Non-pigmented ciliary epithelial cell (primary cell): ENCODE measurements around the gene PSG4.
"Not testable (repeated sequence)": the region's sequence is repeated elsewhere in the genome, so short reads cannot be mapped to it uniquely, and the experiment has no call there.

Experiments
- DNase-seq: peaks from one replicate; pipeline ENCODE4 v3.0.0-alpha.2; 2010; ENCODE audit warnings: low read depth

PSG4 gene

DNA sequence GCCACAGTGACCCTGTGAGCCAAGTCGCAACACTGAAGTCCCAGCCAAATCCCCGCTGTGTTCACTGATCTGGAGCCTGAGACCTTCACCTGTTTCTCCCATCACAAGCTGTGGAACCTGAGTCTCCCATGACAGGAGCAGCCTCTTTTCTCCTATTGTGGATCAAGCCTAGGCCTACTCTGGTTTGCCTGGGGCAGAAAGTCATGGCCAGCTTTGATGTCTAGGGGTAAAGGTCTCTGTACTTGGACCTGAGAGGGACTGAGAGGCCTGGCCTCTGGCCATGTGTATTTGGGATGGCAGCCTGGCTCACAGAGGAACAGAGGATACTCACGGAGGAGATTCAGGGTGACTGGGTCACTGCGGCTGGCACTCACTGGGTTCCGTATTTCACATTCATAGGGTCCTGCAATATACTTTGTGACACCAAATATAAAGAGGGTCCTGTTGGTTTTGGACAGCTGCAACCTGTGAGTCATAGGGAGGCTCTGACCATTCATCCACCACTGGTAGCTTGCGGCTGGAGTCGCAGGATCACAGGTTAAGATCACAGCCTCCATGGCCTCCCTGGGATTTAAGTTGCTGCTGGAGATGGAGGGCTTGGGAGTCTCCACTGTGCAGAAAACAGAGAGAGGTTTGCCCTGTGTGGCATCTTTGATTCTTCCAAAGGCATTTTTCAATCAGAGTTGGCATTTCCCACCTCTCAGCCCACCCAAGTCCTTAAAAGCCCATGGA, 7.6 kb downstream of the PSG4 start:
- DNase-seq = not testable (repeated sequence)

DNA sequence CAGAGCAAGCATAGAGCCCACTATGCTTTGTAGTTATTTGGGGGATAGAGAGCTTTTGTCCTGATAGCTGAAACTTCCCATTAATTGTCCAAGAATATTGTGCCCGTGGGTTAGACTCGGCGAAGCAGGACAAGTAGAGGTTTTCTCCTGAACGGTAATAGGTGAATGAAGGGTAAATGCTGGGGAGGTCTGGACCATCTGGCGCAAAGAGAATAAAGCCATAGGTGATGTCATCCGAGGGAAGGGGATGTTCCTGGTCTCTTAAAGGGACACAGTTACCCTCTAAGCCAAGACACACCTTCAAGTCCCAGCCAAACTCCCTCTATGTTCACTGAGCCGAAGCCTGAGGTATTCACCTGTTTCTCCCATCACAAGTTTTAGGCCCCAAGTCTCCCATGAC, 11.0 kb downstream of the PSG4 start:
- DNase-seq = not testable (repeated sequence)

GRCh38 chr19:43192381-43193155, 12.9 kb downstream of the PSG4 start:
- DNase-seq = not testable (repeated sequence)

- not testable (repeated sequence) for DNase-seq
These were observed 17.3 kb downstream of the PSG4 start for GRCh38 chr19:43188092-43188491.

GRCh38 chr19:43186311-43186935, 19.0 kb downstream of the PSG4 start, which contains the start of gene PSG5:
Gene PSG5, minus strand, starts transcription at chr19:43186536. Its CDS starts 131 bp downstream, at chr19:43186405.
- DNase-seq = not testable (repeated sequence)

- peak; percentile 77 for DNase-seq
These were observed 23.3 kb downstream of the PSG4 start for GRCh38 chr19:43181869-43182771.

DNA sequence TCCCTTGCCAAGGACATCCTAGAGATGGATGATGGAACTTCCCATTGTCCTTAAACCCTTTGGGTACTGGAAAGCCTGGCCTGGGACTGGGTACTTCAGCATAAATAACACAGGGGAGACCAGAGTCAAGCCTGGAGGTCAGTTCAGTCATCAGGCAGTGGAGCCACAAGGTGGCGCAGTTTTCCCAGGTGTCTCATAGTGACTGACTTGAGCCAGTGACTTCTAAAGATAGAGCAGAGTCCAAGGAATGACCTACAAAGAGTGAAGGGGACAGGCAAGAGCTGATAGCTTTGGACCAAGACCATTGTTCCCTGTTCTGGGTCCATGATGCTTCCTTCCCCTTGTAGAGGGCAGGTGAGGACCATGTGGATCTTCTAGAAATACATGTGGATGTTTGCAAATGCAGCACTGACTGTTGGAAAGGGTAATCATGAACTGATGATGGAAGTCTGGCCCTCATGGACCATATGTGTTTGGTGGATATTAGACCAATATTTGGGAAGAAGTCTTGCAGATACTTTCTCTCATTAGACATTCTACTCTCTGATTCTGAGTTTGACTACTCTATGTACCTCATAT, 25.8 kb downstream of the PSG4 start:
- not testable (repeated sequence) for DNase-seq

DNA sequence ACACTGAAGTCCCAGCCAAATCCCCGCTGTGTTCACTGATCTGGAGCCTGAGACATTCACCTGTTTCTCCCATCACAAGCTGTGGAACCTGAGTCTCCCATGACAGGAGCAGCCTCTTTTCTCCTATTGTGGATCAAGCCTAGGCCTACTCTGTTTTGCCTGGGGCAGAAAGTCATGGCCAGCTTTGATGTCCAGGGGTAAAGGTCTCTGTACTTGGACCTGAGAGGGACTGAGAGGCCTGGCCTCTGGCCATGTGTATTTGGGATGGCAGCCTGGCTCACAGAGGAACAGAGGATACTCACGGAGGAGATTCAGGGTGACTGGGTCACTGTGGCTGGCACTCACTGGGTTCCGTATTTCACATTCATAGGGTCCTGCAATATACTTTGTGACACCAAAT, 26.9 kb downstream of the PSG4 start:
- not testable (repeated sequence) for DNase-seq

- not testable (repeated sequence) for DNase-seq
These were observed 39.5 kb downstream of the PSG4 start for GRCh38 chr19:43165906-43166305.

GRCh38 chr19:43163135-43163534, 42.3 kb downstream of the PSG4 start:
- not testable (repeated sequence) for DNase-seq

DNA sequence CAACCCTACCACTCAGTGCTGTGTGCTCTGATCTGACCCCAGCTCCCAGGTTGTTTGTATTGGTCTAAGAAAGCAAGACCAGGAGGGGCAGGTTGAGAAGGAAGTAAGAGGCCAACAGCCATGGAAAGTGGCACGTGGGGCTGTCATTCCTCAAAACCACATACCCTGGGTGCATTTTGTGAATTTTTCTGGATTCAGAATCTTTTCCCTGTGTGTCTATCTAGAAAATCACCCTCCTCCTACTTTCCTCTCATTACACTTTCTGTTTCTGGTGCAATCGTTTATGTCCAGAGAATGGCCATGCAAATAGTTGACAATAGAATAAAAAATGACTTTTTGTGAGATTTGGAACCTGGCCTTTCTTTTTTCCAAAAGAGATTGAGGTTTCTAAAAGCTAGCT, 43.2 kb downstream of the PSG4 start:
- not testable (repeated sequence) for DNase-seq

DNA sequence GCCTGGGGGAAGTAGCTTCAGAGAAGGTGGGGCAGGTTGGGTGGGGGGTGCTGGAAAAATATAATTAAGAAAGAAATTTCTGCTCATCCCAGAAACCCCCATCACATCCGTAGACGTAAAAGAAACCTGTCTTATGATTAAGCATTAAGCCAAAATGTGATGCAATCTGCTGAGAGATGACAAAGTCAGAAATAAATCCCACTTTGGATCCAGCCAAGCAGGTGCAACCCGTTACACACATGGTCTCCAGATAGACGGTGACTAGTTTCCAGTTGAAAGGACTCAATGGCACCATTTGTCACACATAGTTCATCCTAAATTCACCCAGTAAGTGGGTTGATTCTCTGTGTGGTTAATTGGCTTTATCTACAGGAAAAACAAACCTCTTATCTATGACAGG, 53.2 kb downstream of the PSG4 start:
- no peak for DNase-seq

DNA sequence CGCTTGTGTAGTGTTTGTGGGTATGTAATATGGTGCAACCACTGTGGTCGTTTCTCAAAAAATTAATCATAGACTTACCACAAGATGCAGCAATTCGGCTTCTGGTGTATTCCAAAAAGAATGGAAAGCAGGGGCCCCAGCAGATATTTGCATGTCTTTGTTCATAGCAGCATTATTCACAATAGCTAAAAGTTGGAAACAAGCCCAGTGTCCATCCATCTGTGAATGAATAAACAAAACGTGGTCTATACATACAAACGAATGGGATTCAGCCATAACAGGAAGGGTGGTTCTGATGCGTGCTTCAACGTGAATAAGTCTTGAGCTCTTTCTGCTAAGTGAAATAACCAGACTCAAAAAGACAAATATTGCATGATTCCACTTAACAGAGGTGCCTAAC, 55.6 kb downstream of the PSG4 start:
- DNase-seq = peak; percentile 76

- DNase-seq = peak; percentile 89
These were observed 57.2 kb downstream of the PSG4 start for GRCh38 chr19:43148233-43148632.
